ENCODE measurements around the gene CEP72.

DNA sequence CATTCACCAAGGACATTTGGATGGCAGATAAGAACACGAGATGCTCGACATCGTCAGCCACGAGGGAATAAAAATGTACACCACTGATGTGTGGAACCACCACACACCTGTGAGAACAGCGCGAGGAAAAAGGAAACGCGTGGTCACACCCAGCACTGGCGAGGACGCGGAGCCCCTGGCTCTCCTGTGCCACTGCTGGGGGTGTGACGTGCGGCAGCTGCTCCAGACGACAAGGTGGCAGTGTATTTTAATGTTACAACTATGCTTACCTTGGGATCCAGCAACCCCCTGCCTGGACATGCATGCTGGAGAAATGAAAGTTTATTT, 13.6 kb upstream of the CEP72 start:
- TF ChIP-seq POLR2A (IDR thresholded peaks at IDR 0.05; ENCODE audit: low read length) (no peak), GATA1 (IDR thresholded peaks at IDR 0.05; ENCODE audit: low read depth, low read length) (no peak)
